Measurements from ENCODE around the gene NUP85.

DNA sequence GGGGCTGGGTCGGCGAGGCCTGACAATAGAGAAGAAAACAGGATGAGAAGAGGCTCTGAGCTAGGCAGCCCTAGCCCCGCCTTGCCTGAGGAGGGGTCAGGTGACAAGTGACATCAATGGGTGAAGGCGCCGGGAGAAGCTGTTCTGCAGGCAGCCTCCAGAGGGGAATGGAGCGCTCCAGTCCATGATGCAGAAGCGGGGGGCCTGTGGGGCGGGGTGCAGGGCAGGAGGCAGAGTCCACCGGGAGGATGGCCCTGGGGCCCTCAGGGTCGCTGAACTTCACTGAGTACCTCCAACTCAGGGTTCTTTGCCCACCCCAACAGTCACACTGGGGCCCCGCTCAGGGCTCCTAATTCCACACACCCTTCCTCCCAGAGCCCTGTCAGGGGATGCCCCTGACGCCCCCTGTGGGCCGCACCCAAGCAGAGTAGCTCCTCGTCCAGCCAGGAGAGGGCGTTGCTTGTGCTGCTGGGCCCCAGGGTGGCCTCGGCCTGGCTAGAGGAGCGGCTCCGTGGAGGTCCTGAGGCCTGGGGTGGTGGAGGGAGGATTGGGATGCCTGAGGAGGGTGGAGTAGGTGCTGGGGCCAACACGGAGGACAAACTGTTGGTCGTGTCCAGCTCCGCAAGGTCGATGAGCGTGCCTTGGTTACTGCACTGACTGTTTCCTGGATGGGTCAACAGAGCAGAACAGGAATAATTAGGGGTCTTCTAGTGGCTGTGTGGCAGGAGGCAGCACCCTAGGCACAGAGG is 35.1 kb downstream of the NUP85 start:
- TF ChIP-seq, protein P1, sequence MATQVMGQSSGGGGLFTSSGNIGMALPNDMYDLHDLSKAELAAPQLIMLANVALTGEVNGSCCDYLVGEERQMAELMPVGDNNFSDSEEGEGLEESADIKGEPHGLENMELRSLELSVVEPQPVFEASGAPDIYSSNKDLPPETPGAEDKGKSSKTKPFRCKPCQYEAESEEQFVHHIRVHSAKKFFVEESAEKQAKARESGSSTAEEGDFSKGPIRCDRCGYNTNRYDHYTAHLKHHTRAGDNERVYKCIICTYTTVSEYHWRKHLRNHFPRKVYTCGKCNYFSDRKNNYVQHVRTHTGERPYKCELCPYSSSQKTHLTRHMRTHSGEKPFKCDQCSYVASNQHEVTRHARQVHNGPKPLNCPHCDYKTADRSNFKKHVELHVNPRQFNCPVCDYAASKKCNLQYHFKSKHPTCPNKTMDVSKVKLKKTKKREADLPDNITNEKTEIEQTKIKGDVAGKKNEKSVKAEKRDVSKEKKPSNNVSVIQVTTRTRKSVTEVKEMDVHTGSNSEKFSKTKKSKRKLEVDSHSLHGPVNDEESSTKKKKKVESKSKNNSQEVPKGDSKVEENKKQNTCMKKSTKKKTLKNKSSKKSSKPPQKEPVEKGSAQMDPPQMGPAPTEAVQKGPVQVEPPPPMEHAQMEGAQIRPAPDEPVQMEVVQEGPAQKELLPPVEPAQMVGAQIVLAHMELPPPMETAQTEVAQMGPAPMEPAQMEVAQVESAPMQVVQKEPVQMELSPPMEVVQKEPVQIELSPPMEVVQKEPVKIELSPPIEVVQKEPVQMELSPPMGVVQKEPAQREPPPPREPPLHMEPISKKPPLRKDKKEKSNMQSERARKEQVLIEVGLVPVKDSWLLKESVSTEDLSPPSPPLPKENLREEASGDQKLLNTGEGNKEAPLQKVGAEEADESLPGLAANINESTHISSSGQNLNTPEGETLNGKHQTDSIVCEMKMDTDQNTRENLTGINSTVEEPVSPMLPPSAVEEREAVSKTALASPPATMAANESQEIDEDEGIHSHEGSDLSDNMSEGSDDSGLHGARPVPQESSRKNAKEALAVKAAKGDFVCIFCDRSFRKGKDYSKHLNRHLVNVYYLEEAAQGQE (IDR thresholded peaks at IDR 0.05; ENCODE audit: unreplicated experiment), result no peak
- TF ChIP-seq, protein P2, sequence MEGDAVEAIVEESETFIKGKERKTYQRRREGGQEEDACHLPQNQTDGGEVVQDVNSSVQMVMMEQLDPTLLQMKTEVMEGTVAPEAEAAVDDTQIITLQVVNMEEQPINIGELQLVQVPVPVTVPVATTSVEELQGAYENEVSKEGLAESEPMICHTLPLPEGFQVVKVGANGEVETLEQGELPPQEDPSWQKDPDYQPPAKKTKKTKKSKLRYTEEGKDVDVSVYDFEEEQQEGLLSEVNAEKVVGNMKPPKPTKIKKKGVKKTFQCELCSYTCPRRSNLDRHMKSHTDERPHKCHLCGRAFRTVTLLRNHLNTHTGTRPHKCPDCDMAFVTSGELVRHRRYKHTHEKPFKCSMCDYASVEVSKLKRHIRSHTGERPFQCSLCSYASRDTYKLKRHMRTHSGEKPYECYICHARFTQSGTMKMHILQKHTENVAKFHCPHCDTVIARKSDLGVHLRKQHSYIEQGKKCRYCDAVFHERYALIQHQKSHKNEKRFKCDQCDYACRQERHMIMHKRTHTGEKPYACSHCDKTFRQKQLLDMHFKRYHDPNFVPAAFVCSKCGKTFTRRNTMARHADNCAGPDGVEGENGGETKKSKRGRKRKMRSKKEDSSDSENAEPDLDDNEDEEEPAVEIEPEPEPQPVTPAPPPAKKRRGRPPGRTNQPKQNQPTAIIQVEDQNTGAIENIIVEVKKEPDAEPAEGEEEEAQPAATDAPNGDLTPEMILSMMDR (conservative IDR thresholded peaks at IDR 0.05; ENCODE audit: low read depth in 2 of 2), result peak; percentile 99 to 100
- TF ChIP-seq CREB1 (CRISPR knock-in tag; IDR thresholded peaks at IDR 0.05; ENCODE audit: low read depth), result peak; percentile 61
- no peak for TF ChIP-seq EZH2phosphoT487 (IDR thresholded peaks at IDR 0.05; ENCODE audit: unreplicated experiment)
- TF ChIP-seq JUNB (IDR thresholded peaks at IDR 0.05; ENCODE audit: unreplicated experiment), result no peak
- no peak for TF ChIP-seq EZH2 (IDR thresholded peaks at IDR 0.05; ENCODE audit: low read depth, unreplicated experiment)
- no peak for TF ChIP-seq POLR2AphosphoS5 (IDR thresholded peaks at IDR 0.05; ENCODE audit: low read depth)
- TF ChIP-seq, protein P3, sequence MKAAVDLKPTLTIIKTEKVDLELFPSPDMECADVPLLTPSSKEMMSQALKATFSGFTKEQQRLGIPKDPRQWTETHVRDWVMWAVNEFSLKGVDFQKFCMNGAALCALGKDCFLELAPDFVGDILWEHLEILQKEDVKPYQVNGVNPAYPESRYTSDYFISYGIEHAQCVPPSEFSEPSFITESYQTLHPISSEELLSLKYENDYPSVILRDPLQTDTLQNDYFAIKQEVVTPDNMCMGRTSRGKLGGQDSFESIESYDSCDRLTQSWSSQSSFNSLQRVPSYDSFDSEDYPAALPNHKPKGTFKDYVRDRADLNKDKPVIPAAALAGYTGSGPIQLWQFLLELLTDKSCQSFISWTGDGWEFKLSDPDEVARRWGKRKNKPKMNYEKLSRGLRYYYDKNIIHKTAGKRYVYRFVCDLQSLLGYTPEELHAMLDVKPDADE (IDR thresholded peaks at IDR 0.05), result no peak
- no peak for TF ChIP-seq STAT1 (IDR thresholded peaks at IDR 0.05; ENCODE audit: unreplicated experiment)
- no peak for TF ChIP-seq ZNF331 (CRISPR knock-in tag; IDR thresholded peaks at IDR 0.05; ENCODE audit: low read depth)
- TF ChIP-seq ZNF114 (CRISPR knock-in tag; IDR thresholded peaks at IDR 0.05), result no peak

Data from GM23338 (cell line).